Measurements from ENCODE around the gene NEK3. TPM values are rescaled to one million over a fixed set of nuclear protein-coding genes. Genes with fewer than 3 reads are reported as not detected.

Gene NEK3
- total RNA-seq, 1 donor from 2014 or later: 38.4 TPM

DNA sequence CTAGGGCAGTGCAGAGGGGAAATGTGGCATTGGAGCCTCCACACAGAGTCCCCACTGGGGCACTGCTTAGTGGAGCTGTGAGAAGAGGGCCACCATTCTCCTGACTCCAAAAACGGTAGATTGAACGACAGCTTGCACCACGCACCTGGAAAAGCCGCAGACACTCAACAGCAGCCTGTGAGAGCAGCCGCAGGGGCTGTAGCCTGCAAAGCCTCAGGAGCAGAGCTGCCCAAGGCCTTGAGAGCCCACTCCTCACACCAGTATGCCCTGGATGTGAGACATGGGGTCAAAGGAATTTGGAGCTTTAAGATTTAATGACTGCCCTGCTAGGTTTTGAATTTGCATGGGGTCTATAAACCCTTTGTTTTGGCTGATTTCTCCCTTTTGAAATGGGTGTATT, 62.2 kb downstream of the NEK3 start:
- Mint-ChIP-seq H3K27ac (no peak overlapping the region), H3K9me3 (no peaks in the 10 kb centered on the region), H3K4me1 (no peaks in the 10 kb centered on the region), H3K36me3 (no peaks in the 10 kb centered on the region), H3K4me3 (no peak overlapping the region), H3K27me3 (ENCODE audit: insufficient read depth, low read depth) (peaks cover 2% of the 10 kb centered on the region)
- Histone ChIP-seq H3K4me1 (no peaks in the 10 kb centered on the region), H3K4me2 (no peak overlapping the region), H4K20me1 (ENCODE audit: low read depth) (no peaks in the 10 kb centered on the region), H3K27ac (no peak overlapping the region), H3K4me3 (no peak overlapping the region), H3F3A (ENCODE audit: low read depth) (no peaks in the 10 kb centered on the region), H3K9ac (no peak overlapping the region), H2AFZ (replicated peaks) (no peak overlapping the region), H3K36me3 (no peaks in the 10 kb centered on the region), H3K9me3 (ENCODE audit: low read depth) (no peaks in the 10 kb centered on the region), H3K79me2 (ENCODE audit: low read depth) (no peaks in the 10 kb centered on the region), H3K27me3 (no peaks in the 10 kb centered on the region)
- no peak for DNase-seq (ENCODE audit: low spot score)
- no peak for TF ChIP-seq EZH2 (IDR thresholded peaks at IDR 0.05)

DNA sequence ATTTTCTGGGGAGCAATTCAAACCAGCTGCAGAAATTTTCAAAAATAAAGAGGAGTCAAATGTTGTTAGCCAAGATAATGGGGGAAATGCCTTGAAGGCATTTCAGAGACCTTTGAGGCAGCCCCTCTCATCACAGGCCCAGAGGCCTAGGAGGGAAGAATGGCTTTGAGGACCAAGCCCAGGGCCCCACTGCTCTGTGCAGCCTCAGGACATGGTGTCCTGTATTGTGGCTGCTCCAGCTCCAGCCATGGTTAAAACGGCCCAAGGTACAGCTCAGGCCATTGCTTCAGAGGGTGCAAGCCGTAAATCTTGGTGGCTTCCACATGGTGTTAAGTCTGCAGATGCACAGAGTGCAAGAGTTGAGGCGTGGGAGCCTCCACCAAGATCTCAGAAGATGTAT, 62.6 kb downstream of the NEK3 start:
- Histone ChIP-seq H4K20me1 (ENCODE audit: low read depth) (no peaks in the 10 kb centered on the region), H3K36me3 (no peaks in the 10 kb centered on the region), H3K4me1 (no peaks in the 10 kb centered on the region), H2AFZ (replicated peaks) (no peak overlapping the region), H3K79me2 (ENCODE audit: low read depth) (no peaks in the 10 kb centered on the region), H3K27me3 (no peaks in the 10 kb centered on the region), H3K9ac (no peak overlapping the region), H3F3A (ENCODE audit: low read depth) (no peaks in the 10 kb centered on the region), H3K9me3 (ENCODE audit: low read depth) (no peaks in the 10 kb centered on the region), H3K27ac (no peak overlapping the region), H3K4me3 (no peak overlapping the region), H3K4me2 (no peak overlapping the region)
- Mint-ChIP-seq H3K27me3 (ENCODE audit: insufficient read depth, low read depth) (peaks cover 2% of the 10 kb centered on the region), H3K9me3 (no peaks in the 10 kb centered on the region), H3K36me3 (no peaks in the 10 kb centered on the region), H3K4me3 (no peak overlapping the region), H3K4me1 (no peaks in the 10 kb centered on the region), H3K27ac (no peak overlapping the region)
- no peak for DNase-seq (ENCODE audit: low spot score)
- TF ChIP-seq, protein P1, sequence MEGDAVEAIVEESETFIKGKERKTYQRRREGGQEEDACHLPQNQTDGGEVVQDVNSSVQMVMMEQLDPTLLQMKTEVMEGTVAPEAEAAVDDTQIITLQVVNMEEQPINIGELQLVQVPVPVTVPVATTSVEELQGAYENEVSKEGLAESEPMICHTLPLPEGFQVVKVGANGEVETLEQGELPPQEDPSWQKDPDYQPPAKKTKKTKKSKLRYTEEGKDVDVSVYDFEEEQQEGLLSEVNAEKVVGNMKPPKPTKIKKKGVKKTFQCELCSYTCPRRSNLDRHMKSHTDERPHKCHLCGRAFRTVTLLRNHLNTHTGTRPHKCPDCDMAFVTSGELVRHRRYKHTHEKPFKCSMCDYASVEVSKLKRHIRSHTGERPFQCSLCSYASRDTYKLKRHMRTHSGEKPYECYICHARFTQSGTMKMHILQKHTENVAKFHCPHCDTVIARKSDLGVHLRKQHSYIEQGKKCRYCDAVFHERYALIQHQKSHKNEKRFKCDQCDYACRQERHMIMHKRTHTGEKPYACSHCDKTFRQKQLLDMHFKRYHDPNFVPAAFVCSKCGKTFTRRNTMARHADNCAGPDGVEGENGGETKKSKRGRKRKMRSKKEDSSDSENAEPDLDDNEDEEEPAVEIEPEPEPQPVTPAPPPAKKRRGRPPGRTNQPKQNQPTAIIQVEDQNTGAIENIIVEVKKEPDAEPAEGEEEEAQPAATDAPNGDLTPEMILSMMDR (IDR thresholded peaks at IDR 0.05): no peak
- TF ChIP-seq EZH2 (IDR thresholded peaks at IDR 0.05): no peak

DNA sequence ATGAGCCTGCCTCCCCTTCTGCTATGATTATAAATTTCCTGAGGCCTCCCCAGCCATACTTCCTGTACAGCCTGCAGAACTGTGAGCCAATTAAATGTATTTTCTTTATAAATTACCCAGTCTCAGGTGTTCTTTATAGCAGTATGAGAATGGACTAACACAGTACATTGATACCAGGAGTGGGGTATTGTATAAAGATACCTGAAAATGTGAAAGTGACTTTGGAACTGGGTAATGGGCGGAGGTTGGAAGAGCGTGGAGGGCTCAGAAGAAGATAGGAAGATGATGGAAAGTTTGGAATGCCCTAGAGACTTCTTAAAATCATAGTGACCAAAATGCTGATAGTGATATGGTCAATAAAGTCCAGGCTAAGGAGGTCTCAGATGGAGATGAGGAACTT, 63.3 kb downstream of the NEK3 start:
- no peaks in the 10 kb centered on the region for H3K36me3 Mint-ChIP-seq
- no peak overlapping the region for H3K27ac ChIP-seq
- no peak overlapping the region for H3K27ac Mint-ChIP-seq
- H3F3A ChIP-seq (ENCODE audit: low read depth): no peaks in the 10 kb centered on the region
- no peaks in the 10 kb centered on the region for H3K79me2 ChIP-seq (ENCODE audit: low read depth)
- H3K4me1 ChIP-seq: no peaks in the 10 kb centered on the region
- H3K9me3 ChIP-seq (ENCODE audit: low read depth): no peaks in the 10 kb centered on the region
- H3K4me1 Mint-ChIP-seq: no peaks in the 10 kb centered on the region
- H3K36me3 ChIP-seq: no peaks in the 10 kb centered on the region
- H2AFZ ChIP-seq (replicated peaks): no peak overlapping the region
- no peak for DNase-seq (ENCODE audit: low spot score)
- no peaks in the 10 kb centered on the region for H4K20me1 ChIP-seq (ENCODE audit: low read depth)
- no peaks in the 10 kb centered on the region for H3K27me3 ChIP-seq
- no peak overlapping the region for H3K4me2 ChIP-seq
- no peak overlapping the region for H3K9ac ChIP-seq
- H3K4me3 Mint-ChIP-seq: no peak overlapping the region
- TF ChIP-seq, protein P1 (IDR thresholded peaks at IDR 0.05): no peak
- no peak for TF ChIP-seq EZH2 (IDR thresholded peaks at IDR 0.05)
- no peak for TF ChIP-seq EZH2phosphoT487 (IDR thresholded peaks at IDR 0.05)
- H3K4me3 ChIP-seq: no peak overlapping the region
- no peaks in the 10 kb centered on the region for H3K9me3 Mint-ChIP-seq
- H3K27me3 Mint-ChIP-seq (ENCODE audit: insufficient read depth, low read depth): peaks cover 2% of the 10 kb centered on the region

DNA sequence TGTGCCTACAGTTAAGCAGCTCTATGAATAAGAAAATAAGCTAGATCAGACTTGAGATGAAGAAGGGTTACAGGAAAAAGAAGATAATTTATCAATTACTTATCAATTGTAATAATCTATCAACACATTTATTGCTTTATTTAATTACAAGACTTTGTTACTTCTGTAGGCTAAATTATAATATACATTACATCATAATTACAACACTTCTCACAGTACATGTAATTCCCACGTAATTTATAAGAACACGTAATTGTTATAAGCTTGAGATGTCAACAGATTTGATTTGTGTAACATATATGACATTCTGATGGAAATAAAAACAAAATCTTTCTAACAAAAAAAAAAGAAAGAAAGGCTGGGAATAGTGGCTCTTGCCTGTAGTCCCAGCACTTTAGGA, 67.3 kb downstream of the NEK3 start:
- Histone ChIP-seq H3K36me3 (no peaks in the 10 kb centered on the region), H3K79me2 (ENCODE audit: low read depth) (no peaks in the 10 kb centered on the region), H2AFZ (replicated peaks) (no peak overlapping the region), H3K4me3 (no peak overlapping the region), H3K9me3 (ENCODE audit: low read depth) (no peaks in the 10 kb centered on the region), H3K9ac (no peak overlapping the region), H3F3A (ENCODE audit: low read depth) (no peaks in the 10 kb centered on the region), H3K4me2 (no peak overlapping the region), H4K20me1 (ENCODE audit: low read depth) (no peaks in the 10 kb centered on the region), H3K27ac (no peak overlapping the region), H3K4me1 (no peaks in the 10 kb centered on the region), H3K27me3 (no peaks in the 10 kb centered on the region)
- H3K4me3 Mint-ChIP-seq: no peak overlapping the region
- TF ChIP-seq EZH2phosphoT487 (IDR thresholded peaks at IDR 0.05): no peak
- TF ChIP-seq EZH2 (IDR thresholded peaks at IDR 0.05): no peak
- TF ChIP-seq, protein P1 (IDR thresholded peaks at IDR 0.05): no peak
- H3K27ac Mint-ChIP-seq: no peak overlapping the region
- H3K4me1 Mint-ChIP-seq: no peaks in the 10 kb centered on the region
- H3K27me3 Mint-ChIP-seq (ENCODE audit: insufficient read depth, low read depth): peaks cover 2% of the 10 kb centered on the region
- no peaks in the 10 kb centered on the region for H3K9me3 Mint-ChIP-seq
- no peak for DNase-seq (ENCODE audit: low spot score)
- H3K36me3 Mint-ChIP-seq: no peaks in the 10 kb centered on the region

Measured in neural progenitor cell (in vitro differentiated cells).